ENCODE results near the gene ADRM1.

The ADRM1 gene

GRCh38 chr20:62301111-62301668, 1.6 kb upstream of the ADRM1 start:
- no peak overlapping the region for H3K4me3 ChIP-seq (ENCODE audit: low read depth, low read length)
- TF ChIP-seq CTCF (IDR thresholded peaks at IDR 0.05; ENCODE audit: low read depth, low read length, missing control alignments) = no peak
- no peak for DNase-seq (ENCODE audit: low read depth)

- H3K4me3 ChIP-seq (ENCODE audit: low read depth, low read length) = peak overlapping the region; percentile 71
- DNase-seq (ENCODE audit: low read depth) = peak; percentile 78
- TF ChIP-seq CTCF (IDR thresholded peaks at IDR 0.05; ENCODE audit: low read depth, low read length, missing control alignments) = peak; percentile 96
Measured at GRCh38 chr20:62301773-62302340, 940 bp upstream of the ADRM1 start.

GRCh38 chr20:62303062-62303339, 204 bp downstream of the ADRM1 start:
- no peak for DNase-seq (ENCODE audit: low read depth)
- H3K4me3 ChIP-seq (ENCODE audit: low read depth, low read length) = peak overlapping the region; percentile 76
- TF ChIP-seq CTCF (IDR thresholded peaks at IDR 0.05; ENCODE audit: low read depth, low read length, missing control alignments) = no peak

GRCh38 chr20:62303340-62304226, 786 bp downstream of the ADRM1 start:
- no peak for DNase-seq (ENCODE audit: low read depth)
- no peak for TF ChIP-seq CTCF (IDR thresholded peaks at IDR 0.05; ENCODE audit: low read depth, low read length, missing control alignments)
- H3K4me3 ChIP-seq (ENCODE audit: low read depth, low read length) = peak overlapping the region; percentile 76

- DNase-seq (ENCODE audit: low read depth) = no peak
- TF ChIP-seq CTCF (IDR thresholded peaks at IDR 0.05; ENCODE audit: low read depth, low read length, missing control alignments) = no peak
- peak overlapping the region; percentile 76 for H3K4me3 ChIP-seq (ENCODE audit: low read depth, low read length)
Measured at GRCh38 chr20:62304331-62305148, 1.7 kb downstream of the ADRM1 start.

GRCh38 chr20:62305149-62305764, 2.5 kb downstream of the ADRM1 start:
- H3K4me3 ChIP-seq (ENCODE audit: low read depth, low read length) = peak overlapping the region; percentile 76
- no peak for TF ChIP-seq CTCF (IDR thresholded peaks at IDR 0.05; ENCODE audit: low read depth, low read length, missing control alignments)
- DNase-seq (ENCODE audit: low read depth) = no peak

Data from GM12864 (cell line).